B cell (primary cell): Measurements from ENCODE around the gene CCN5. TPM values are rescaled to one million over a fixed set of nuclear protein-coding genes. Genes with fewer than 3 reads are reported as not detected.

Experiments used
- ATAC-seq: fragments of 200-7000 bp; cut with Tn5 transposase; one replicate; pipeline ENCODE4 v1.10.0; 2021; ENCODE audit warnings: low read depth, mild to moderate bottlenecking, moderate number of reproducible peaks, moderate library complexity
- CTCF ChIA-PET: fragments of 350-600 bp; sonication (Branson Sonifier 250); formaldehyde crosslinking; loops from one replicate; lab custom pipeline; 2021; ENCODE audit warnings: antibody characterized with exemption, inconsistent platforms; lab: Charles Lee
- POLR2A ChIA-PET: fragments of 350-600 bp; sonication (Branson Sonifier 250); formaldehyde crosslinking; loops from one replicate; lab custom pipeline; 2021; ENCODE audit warnings: antibody characterized with exemption; lab: Charles Lee
- DNase-seq: peaks from one replicate; pipeline ENCODE4 v3.0.0; 2013
- H2AFZ ChIP-seq: 2 replicates; pipeline ENCODE4 v1.6.1; 2012; ENCODE audit warnings: mild to moderate bottlenecking, low read depth, low read length; ENCODE audit not compliant: insufficient read depth, poor library complexity, severe bottlenecking
- H3K27ac ChIP-seq, 2 donors: 1 replicate in 1 of 2; 2 replicates in 1 of 2; pipeline ENCODE4 v1.5.1; 2012 to 2013; ENCODE audit warnings: low read length in 2 of 2, mild to moderate bottlenecking in 2 of 2, moderate library complexity in 1 of 2
- H3K27me3 ChIP-seq, 4 experiments: fragments of 200-600 bp in 1 of 4; sonication (generic) in 1 of 4; replicated peaks in 1 of 4; 1 replicate in 2 of 4; 2 replicates in 2 of 4; pipeline versions ENCODE4 v1.6.1 to v1.7.0; 2013 to 2016; ENCODE audit warnings: low read length in 3 of 4, mild to moderate bottlenecking in 2 of 4, mixed read lengths in 1 of 4, moderate library complexity in 1 of 4; ENCODE audit not compliant: insufficient read depth in 4 of 4, control insufficient read depth in 3 of 4; ENCODE audit errors: control extremely low read depth in 1 of 4
- H3K36me3 ChIP-seq, 2 experiments: replicated peaks in 1 of 2; 1 replicate in 1 of 2; 2 replicates in 1 of 2; pipeline versions ENCODE4 v1.6.1 to v1.7.1; 2013; ENCODE audit warnings: low read length in 1 of 2; ENCODE audit not compliant: insufficient read depth in 2 of 2, control insufficient read depth in 1 of 2; ENCODE audit errors: control extremely low read depth in 1 of 2, extremely low read depth in 1 of 2
- H3K4me1 ChIP-seq, 2 donors: fragments of 200-600 bp in 1 of 2; sonication (generic) in 1 of 2; 1 replicate in 1 of 2; 2 replicates in 1 of 2; pipeline versions ENCODE4 v1.5.1 to v1.6.1; 2013 to 2017; ENCODE audit warnings: low read length in 2 of 2; ENCODE audit not compliant: control insufficient read depth in 2 of 2, insufficient read depth in 2 of 2
- H3K4me2 ChIP-seq: replicated peaks from 2 replicates; pipeline ENCODE3; 2012; ENCODE audit warnings: mild to moderate bottlenecking, low read depth, low read length; ENCODE audit not compliant: poor library complexity, severe bottlenecking
- H3K4me3 ChIP-seq, 5 experiments: fragments of 200-600 bp in 1 of 5; sonication (generic) in 1 of 5; 1 replicate in 3 of 5; 2 replicates in 2 of 5; pipeline versions ENCODE4 v1.5.1 to v1.7.0; 2011 to 2016; ENCODE audit warnings: low read length in 4 of 5, mild to moderate bottlenecking in 4 of 5, low read depth in 2 of 5, control low read depth in 1 of 5, moderate library complexity in 1 of 5; ENCODE audit not compliant: insufficient read depth in 1 of 5; ENCODE audit errors: control extremely low read depth in 1 of 5, extremely low read depth in 1 of 5
- H3K79me2 ChIP-seq: fragments of 200-600 bp; sonication (generic); one replicate; pipeline ENCODE4 v1.6.0; 2016; ENCODE audit warnings: low read length; ENCODE audit not compliant: control insufficient read depth, insufficient read depth
- H3K9ac ChIP-seq: fragments of 200-600 bp; sonication (generic); 2 replicates; pipeline ENCODE4 v1.6.1; 2017; ENCODE audit warnings: mild to moderate bottlenecking, low read length, moderate library complexity
- H3K9me3 ChIP-seq, 3 donors: one replicate each; pipeline versions ENCODE4 v1.6.1 to v1.7.1; 2013; ENCODE audit warnings: low read length in 2 of 3; ENCODE audit not compliant: control insufficient read depth in 2 of 3, insufficient read depth in 1 of 3; ENCODE audit errors: control extremely low read depth in 1 of 3
- H4K20me1 ChIP-seq: 2 replicates; pipeline ENCODE4 v1.6.0; 2012; ENCODE audit warnings: mild to moderate bottlenecking, low read length; ENCODE audit not compliant: insufficient read depth, control insufficient read depth, poor library complexity, severe bottlenecking
- H3K27ac Mint-ChIP-seq: one replicate; pipeline ENCODE4 v1.8.0; 2021; ENCODE audit warnings: mixed read lengths
- H3K27me3 Mint-ChIP-seq: one replicate; pipeline ENCODE4 v1.8.0; 2021; ENCODE audit warnings: mixed read lengths
- H3K4me1 Mint-ChIP-seq: one replicate; pipeline ENCODE4 v1.8.0; 2021; ENCODE audit warnings: mixed read lengths
- H3K4me3 Mint-ChIP-seq: one replicate; pipeline ENCODE4 v1.8.0; 2021; ENCODE audit warnings: mixed read lengths
- H3K9me3 Mint-ChIP-seq: one replicate; pipeline ENCODE4 v1.8.0; 2022; ENCODE audit warnings: mixed read lengths; ENCODE audit not compliant: insufficient read depth
- CTCF ChIP-seq: fragments of 200-600 bp; IDR thresholded peaks from one replicate; pipeline ENCODE4 v1.8.0; 2022; ENCODE audit warnings: antibody characterized with exemption, mild to moderate bottlenecking
- EZH2 ChIP-seq: IDR thresholded peaks from 2 replicates; pipeline ENCODE4 v1.6.1; 2012; ENCODE audit warnings: borderline replicate concordance, low read depth, mild to moderate bottlenecking, moderate library complexity, low read length; ENCODE audit not compliant: insufficient read depth, poor library complexity, severe bottlenecking
- WGBS: methylation state at CpG from one replicate; pipeline ENCODE4 v1.1.5; 2013; ENCODE audit warnings: missing lambda C conversion rate; ENCODE audit not compliant: insufficient coverage; 5-methylcytosine and 5-hydroxymethylcytosine counted together
- intact Hi-C: fragments of 100-400 bp; cut with micrococcal nuclease; formaldehyde crosslinking; loops from one replicate; pipeline ENCODE4 v1.10.0; 2022
- polyA plus RNA-seq: library from polyadenylated mRNA; depleted of rRNA; stranded (reverse); fragments of >200 nt; gene quantifications from 2 replicates; pipeline ENCODE4 v1.2.3, GENCODE V29; 2012
- total RNA-seq, 2 donors: library from RNA; stranded (reverse); fragments of 120-200 nt in 1 of 2; gene quantifications; 1 replicate in 1 of 2; 2 replicates in 1 of 2; pipeline versions ENCODE4 v1.2.3 to v1.2.4, GENCODE V29; 2013 to 2022

The CCN5 gene
- total and polyA plus RNA-seq, 2 donors (not counting 1 experiment from before 2014, with no cell fraction given) = not detected

DNA sequence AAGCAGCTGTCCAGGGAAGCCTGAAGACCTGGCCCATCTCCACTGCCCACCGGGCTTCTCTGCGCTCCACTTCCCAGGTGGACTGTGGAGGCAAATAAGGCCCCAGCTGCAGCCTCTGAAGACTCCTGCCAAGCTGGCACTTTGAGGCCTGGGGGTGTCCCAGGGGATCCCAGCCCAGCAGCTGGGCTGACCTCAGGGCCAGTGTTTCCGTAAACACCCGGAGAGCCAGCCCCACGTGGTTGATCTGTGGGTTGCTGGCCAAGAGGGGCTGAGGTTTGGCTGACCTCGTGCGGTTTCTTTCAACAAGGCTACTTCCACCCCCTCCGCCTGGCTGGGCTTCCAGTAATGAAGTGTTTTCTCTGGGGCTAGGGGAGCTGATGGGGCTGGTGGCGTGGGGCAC, 12.4 kb upstream of the CCN5 start:
- Histone ChIP-seq H2AFZ (no peak overlapping the region), H3K36me3 (no peaks in the 10 kb centered on the region), H3K27me3 (peaks cover 0 to 7% (median 0%) of the 10 kb centered on the region in 4 experiments), H3K27ac (no peak overlapping the region), H3K4me1 (peaks cover 7 to 11% of the 10 kb centered on the region in 2 donors), H3K9me3 (no peaks in the 10 kb centered on the region), H3K9ac (no peak overlapping the region), H3K4me2 (peak overlapping the region; percentile 30), H4K20me1 (no peaks in the 10 kb centered on the region), H3K4me3 (no peak overlapping the region), H3K79me2 (no peaks in the 10 kb centered on the region)
- 6% methylated on average over 6 of the region's 9 CpGs for WGBS
- TF ChIP-seq EZH2 (no peak), CTCF (no peak)
- POLR2A ChIA-PET = no interaction called here
- Mint-ChIP-seq H3K9me3 (no peaks in the 10 kb centered on the region), H3K27ac (peak overlapping the region; percentile 20), H3K4me1 (peaks cover 16% of the 10 kb centered on the region), H3K27me3 (peaks cover 5% of the 10 kb centered on the region), H3K4me3 (no peak overlapping the region)
- intact Hi-C loops = no loop called here
- CTCF ChIA-PET = interaction anchor here (0.7 to 1.9 kb wide), 3 partner anchors 17 to 20 kb away, joined by 3 to 4 read pairs (median 3); no protein-coding TSS in a partner anchor
- ATAC-seq (peak; percentile 77), DNase-seq (no peak)

- no peak overlapping the region for H2AFZ ChIP-seq
- WGBS = 79% methylated on average over 8 of the region's 12 CpGs
- intact Hi-C loops = no loop called here
- Mint-ChIP-seq H3K4me3 (no peak overlapping the region), H3K27ac (peak overlapping the region; percentile 20), H3K9me3 (no peaks in the 10 kb centered on the region), H3K27me3 (peaks cover 5% of the 10 kb centered on the region), H3K4me1 (peaks cover 16% of the 10 kb centered on the region)
- H3K9me3 ChIP-seq = no peaks in the 10 kb centered on the region
- no peak overlapping the region for H3K27ac ChIP-seq
- ATAC-seq (no peak), DNase-seq (no peak)
- ChIA-PET POLR2A (no interaction called here), CTCF (interaction anchor here (0.7 to 1.9 kb wide), 3 partner anchors 17 to 20 kb away, joined by 3 to 4 read pairs (median 3); no protein-coding TSS in a partner anchor)
- peaks cover 7 to 11% of the 10 kb centered on the region in 2 donors for H3K4me1 ChIP-seq
- no peak overlapping the region for H3K4me2 ChIP-seq
- peaks cover 0 to 7% (median 0%) of the 10 kb centered on the region in 4 experiments for H3K27me3 ChIP-seq
- H3K9ac ChIP-seq = no peak overlapping the region
- no peaks in the 10 kb centered on the region for H3K79me2 ChIP-seq
- no peaks in the 10 kb centered on the region for H3K36me3 ChIP-seq
- H3K4me3 ChIP-seq = no peak overlapping the region
- TF ChIP-seq EZH2 (no peak), CTCF (no peak)
- H4K20me1 ChIP-seq = no peaks in the 10 kb centered on the region
Observed at GRCh38 chr20:44703183-44703925, 11.8 kb upstream of the CCN5 start.
